HCT116 (cell line): ENCODE data around the gene RNASEL.

ENCODE experiments used
- CEBPB ChIP-seq: IDR thresholded peaks from 2 replicates; pipeline ENCODE4 v1.6.1; 2012; ENCODE audit warnings: low read depth
- EZH2 ChIP-seq: fragments of 200-600 bp; sonication (generic); IDR thresholded peaks from 2 replicates; pipeline ENCODE4 v1.6.1; 2017; ENCODE audit warnings: antibody characterized with exemption, mixed run types
- POLR2A ChIP-seq: IDR thresholded peaks from 2 replicates; pipeline ENCODE4 v1.7.0; 2011; ENCODE audit warnings: borderline replicate concordance; ENCODE audit not compliant: insufficient read depth, insufficient read length; ENCODE audit errors: extremely low read depth
- POLR2AphosphoS5 ChIP-seq: IDR thresholded peaks from 2 replicates; pipeline ENCODE4 v1.6.1; 2011; ENCODE audit warnings: mild to moderate bottlenecking, low read depth, low read length, moderate library complexity
- SRF ChIP-seq: IDR thresholded peaks from 2 replicates; pipeline ENCODE4 v1.6.1; 2012; ENCODE audit warnings: low read depth
- ZNF274 ChIP-seq: fragments of 200-500 bp; sonication (Bioruptor generic); IDR thresholded peaks from 2 replicates; pipeline ENCODE4 v1.6.1; 2014; ENCODE audit warnings: mild to moderate bottlenecking, low read depth, low read length, inconsistent platforms
- TF ChIP-seq, protein P1 (sequence below), 3 experiments: fragments of 200-600 bp in 1 of 3; sonication (generic) in 1 of 3; IDR thresholded peaks in 2 of 3; conservative IDR thresholded peaks in 1 of 3; 2 replicates each; pipeline ENCODE4 v1.5.1; 2012 to 2017; ENCODE audit warnings: low read depth in 2 of 3, low read length in 2 of 3, antibody characterized with exemption in 1 of 3, borderline replicate concordance in 1 of 3, control low read depth in 1 of 3, mild to moderate bottlenecking in 1 of 3, mixed read lengths in 1 of 3, mixed run types in 1 of 3, moderate library complexity in 1 of 3; ENCODE audit not compliant: insufficient read depth in 1 of 3
- TF ChIP-seq, protein P2 (sequence below): IDR thresholded peaks from 2 replicates; pipeline ENCODE4 v1.6.1; 2012; ENCODE audit warnings: low read depth

DNA sequence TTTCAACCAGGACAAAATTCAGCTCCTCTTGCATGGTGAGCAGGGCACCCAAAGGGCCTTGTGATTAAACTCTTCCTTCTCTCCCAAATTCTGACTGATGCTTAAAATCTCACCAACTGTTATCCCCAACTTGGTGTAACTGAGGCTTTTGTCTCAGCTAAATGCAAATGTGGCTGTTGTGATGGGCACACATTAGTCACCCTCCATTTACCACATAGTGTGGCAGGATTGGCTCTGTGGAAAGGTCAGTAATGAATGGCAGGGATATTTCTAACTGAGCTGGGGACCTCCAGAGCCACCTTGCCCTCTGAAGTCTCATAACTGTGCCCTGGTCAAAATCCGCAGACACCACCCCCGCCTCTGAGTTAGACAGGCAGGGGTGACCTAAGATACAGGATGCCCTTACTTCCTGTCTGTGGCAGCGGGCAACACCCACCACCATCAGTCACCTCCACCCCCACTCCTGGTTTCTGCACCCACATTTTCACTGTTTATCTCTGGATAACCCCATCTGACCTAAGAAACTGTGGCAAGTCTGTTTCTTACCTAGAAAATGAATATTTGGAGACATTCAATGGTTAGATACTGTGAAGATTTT, 40.5 kb upstream of the RNASEL start:
- TF ChIP-seq ZNF274: no peak
- no peak for TF ChIP-seq EZH2
- TF ChIP-seq, protein P1, sequence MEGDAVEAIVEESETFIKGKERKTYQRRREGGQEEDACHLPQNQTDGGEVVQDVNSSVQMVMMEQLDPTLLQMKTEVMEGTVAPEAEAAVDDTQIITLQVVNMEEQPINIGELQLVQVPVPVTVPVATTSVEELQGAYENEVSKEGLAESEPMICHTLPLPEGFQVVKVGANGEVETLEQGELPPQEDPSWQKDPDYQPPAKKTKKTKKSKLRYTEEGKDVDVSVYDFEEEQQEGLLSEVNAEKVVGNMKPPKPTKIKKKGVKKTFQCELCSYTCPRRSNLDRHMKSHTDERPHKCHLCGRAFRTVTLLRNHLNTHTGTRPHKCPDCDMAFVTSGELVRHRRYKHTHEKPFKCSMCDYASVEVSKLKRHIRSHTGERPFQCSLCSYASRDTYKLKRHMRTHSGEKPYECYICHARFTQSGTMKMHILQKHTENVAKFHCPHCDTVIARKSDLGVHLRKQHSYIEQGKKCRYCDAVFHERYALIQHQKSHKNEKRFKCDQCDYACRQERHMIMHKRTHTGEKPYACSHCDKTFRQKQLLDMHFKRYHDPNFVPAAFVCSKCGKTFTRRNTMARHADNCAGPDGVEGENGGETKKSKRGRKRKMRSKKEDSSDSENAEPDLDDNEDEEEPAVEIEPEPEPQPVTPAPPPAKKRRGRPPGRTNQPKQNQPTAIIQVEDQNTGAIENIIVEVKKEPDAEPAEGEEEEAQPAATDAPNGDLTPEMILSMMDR (IDR thresholded peaks at IDR 0.05 in 2 of 3, conservative IDR thresholded peaks at IDR 0.05 in 1 of 3; ENCODE audit: borderline replicate concordance in 1 of 3, insufficient read depth in 1 of 3, low read depth in 2 of 3, low read length in 2 of 3): no peak
- no peak for TF ChIP-seq POLR2A
- TF ChIP-seq, protein P2, sequence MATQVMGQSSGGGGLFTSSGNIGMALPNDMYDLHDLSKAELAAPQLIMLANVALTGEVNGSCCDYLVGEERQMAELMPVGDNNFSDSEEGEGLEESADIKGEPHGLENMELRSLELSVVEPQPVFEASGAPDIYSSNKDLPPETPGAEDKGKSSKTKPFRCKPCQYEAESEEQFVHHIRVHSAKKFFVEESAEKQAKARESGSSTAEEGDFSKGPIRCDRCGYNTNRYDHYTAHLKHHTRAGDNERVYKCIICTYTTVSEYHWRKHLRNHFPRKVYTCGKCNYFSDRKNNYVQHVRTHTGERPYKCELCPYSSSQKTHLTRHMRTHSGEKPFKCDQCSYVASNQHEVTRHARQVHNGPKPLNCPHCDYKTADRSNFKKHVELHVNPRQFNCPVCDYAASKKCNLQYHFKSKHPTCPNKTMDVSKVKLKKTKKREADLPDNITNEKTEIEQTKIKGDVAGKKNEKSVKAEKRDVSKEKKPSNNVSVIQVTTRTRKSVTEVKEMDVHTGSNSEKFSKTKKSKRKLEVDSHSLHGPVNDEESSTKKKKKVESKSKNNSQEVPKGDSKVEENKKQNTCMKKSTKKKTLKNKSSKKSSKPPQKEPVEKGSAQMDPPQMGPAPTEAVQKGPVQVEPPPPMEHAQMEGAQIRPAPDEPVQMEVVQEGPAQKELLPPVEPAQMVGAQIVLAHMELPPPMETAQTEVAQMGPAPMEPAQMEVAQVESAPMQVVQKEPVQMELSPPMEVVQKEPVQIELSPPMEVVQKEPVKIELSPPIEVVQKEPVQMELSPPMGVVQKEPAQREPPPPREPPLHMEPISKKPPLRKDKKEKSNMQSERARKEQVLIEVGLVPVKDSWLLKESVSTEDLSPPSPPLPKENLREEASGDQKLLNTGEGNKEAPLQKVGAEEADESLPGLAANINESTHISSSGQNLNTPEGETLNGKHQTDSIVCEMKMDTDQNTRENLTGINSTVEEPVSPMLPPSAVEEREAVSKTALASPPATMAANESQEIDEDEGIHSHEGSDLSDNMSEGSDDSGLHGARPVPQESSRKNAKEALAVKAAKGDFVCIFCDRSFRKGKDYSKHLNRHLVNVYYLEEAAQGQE: no peak
- TF ChIP-seq CEBPB: no peak
- no peak for TF ChIP-seq POLR2AphosphoS5
- TF ChIP-seq SRF: no peak
